ENCODE measurements around the gene SAXO1.

- no peak for TF ChIP-seq POLR2AphosphoS5 (IDR thresholded peaks at IDR 0.05; ENCODE audit: low read depth)
- TF ChIP-seq, protein P1, sequence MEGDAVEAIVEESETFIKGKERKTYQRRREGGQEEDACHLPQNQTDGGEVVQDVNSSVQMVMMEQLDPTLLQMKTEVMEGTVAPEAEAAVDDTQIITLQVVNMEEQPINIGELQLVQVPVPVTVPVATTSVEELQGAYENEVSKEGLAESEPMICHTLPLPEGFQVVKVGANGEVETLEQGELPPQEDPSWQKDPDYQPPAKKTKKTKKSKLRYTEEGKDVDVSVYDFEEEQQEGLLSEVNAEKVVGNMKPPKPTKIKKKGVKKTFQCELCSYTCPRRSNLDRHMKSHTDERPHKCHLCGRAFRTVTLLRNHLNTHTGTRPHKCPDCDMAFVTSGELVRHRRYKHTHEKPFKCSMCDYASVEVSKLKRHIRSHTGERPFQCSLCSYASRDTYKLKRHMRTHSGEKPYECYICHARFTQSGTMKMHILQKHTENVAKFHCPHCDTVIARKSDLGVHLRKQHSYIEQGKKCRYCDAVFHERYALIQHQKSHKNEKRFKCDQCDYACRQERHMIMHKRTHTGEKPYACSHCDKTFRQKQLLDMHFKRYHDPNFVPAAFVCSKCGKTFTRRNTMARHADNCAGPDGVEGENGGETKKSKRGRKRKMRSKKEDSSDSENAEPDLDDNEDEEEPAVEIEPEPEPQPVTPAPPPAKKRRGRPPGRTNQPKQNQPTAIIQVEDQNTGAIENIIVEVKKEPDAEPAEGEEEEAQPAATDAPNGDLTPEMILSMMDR (IDR thresholded peaks at IDR 0.05; ENCODE audit: insufficient read depth, low read length): no peak
- TF ChIP-seq, protein P2, sequence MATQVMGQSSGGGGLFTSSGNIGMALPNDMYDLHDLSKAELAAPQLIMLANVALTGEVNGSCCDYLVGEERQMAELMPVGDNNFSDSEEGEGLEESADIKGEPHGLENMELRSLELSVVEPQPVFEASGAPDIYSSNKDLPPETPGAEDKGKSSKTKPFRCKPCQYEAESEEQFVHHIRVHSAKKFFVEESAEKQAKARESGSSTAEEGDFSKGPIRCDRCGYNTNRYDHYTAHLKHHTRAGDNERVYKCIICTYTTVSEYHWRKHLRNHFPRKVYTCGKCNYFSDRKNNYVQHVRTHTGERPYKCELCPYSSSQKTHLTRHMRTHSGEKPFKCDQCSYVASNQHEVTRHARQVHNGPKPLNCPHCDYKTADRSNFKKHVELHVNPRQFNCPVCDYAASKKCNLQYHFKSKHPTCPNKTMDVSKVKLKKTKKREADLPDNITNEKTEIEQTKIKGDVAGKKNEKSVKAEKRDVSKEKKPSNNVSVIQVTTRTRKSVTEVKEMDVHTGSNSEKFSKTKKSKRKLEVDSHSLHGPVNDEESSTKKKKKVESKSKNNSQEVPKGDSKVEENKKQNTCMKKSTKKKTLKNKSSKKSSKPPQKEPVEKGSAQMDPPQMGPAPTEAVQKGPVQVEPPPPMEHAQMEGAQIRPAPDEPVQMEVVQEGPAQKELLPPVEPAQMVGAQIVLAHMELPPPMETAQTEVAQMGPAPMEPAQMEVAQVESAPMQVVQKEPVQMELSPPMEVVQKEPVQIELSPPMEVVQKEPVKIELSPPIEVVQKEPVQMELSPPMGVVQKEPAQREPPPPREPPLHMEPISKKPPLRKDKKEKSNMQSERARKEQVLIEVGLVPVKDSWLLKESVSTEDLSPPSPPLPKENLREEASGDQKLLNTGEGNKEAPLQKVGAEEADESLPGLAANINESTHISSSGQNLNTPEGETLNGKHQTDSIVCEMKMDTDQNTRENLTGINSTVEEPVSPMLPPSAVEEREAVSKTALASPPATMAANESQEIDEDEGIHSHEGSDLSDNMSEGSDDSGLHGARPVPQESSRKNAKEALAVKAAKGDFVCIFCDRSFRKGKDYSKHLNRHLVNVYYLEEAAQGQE (IDR thresholded peaks at IDR 0.05; ENCODE audit: insufficient replicate concordance, low read depth): no peak
Measured at GRCh38 chr9:18982262-18982620, 50.8 kb downstream of the SAXO1 start.

Data from HL-60 (cell line).